Activated CD4-positive, alpha-beta T cell treated with anti-CD3 and anti-CD28 coated beads for 4 hours (primary cell): ENCODE measurements around the gene CRTC1.

Experiments
- DNase-seq, 2 donors: peaks; one replicate each; pipeline ENCODE4 v3.0.0-alpha.2; 2020

Gene CRTC1

GRCh38 chr19:18751571-18751970, 68.1 kb downstream of the CRTC1 start:
- DNase-seq = no peak

GRCh38 chr19:18754501-18754900, 71.0 kb downstream of the CRTC1 start:
- no peak for DNase-seq

GRCh38 chr19:18756896-18757295, 73.4 kb downstream of the CRTC1 start:
- DNase-seq = no peak

- DNase-seq = no peak
Measured at GRCh38 chr19:18759304-18759994, 76.0 kb downstream of the CRTC1 start.

GRCh38 chr19:18759995-18760426, 76.5 kb downstream of the CRTC1 start:
- no peak for DNase-seq

- DNase-seq = no peak
Measured at GRCh38 chr19:18760440-18761383, 77.2 kb downstream of the CRTC1 start.

- no peak for DNase-seq
Measured at GRCh38 chr19:18761531-18762110, 78.1 kb downstream of the CRTC1 start.

GRCh38 chr19:18762125-18763023, 78.9 kb downstream of the CRTC1 start:
- DNase-seq = no peak

- DNase-seq = no peak
Measured at GRCh38 chr19:18763674-18764590, 80.5 kb downstream of the CRTC1 start.

GRCh38 chr19:18764591-18765051, 81.1 kb downstream of the CRTC1 start:
- no peak for DNase-seq

- DNase-seq = no peak
Measured at GRCh38 chr19:18765224-18765623, 81.7 kb downstream of the CRTC1 start.

- no peak for DNase-seq
Measured at GRCh38 chr19:18768046-18768771, 84.7 kb downstream of the CRTC1 start.

GRCh38 chr19:18768997-18769891, 85.8 kb downstream of the CRTC1 start:
- DNase-seq = no peak

- DNase-seq = no peak
Measured at GRCh38 chr19:18769989-18770528, 86.6 kb downstream of the CRTC1 start.

- DNase-seq = no peak
Measured at GRCh38 chr19:18770663-18771327, 87.3 kb downstream of the CRTC1 start.

GRCh38 chr19:18771328-18772242, 88.1 kb downstream of the CRTC1 start:
- no peak for DNase-seq
